GM19463 (cell line): ENCODE results near the gene WDR88.
"Not testable (repeated sequence)": the region's sequence is repeated elsewhere in the genome, so short reads cannot be mapped to it uniquely, and the experiment has no call there.

Source experiments
- ATAC-seq: cut with Tn5 transposase; IDR thresholded peaks from one replicate; pipeline ENCODE4 v1.9.1; 2021; ENCODE audit warnings: mild to moderate bottlenecking, moderate library complexity; ENCODE audit not compliant: unreplicated experiment

WDR88 gene

GRCh38 chr19:33210266-33210940, 78.5 kb downstream of the WDR88 start:
- ATAC-seq, result no peak

- no peak for ATAC-seq
Measured at GRCh38 chr19:33211794-33212435, 80.0 kb downstream of the WDR88 start.

- no peak for ATAC-seq
Measured at GRCh38 chr19:33212436-33213172, 80.7 kb downstream of the WDR88 start.

- ATAC-seq, result no peak
Measured at GRCh38 chr19:33214596-33214995, 82.7 kb downstream of the WDR88 start.

- no peak for ATAC-seq
Measured at GRCh38 chr19:33215438-33216197, 83.7 kb downstream of the WDR88 start.

- no peak for ATAC-seq
Measured at GRCh38 chr19:33216198-33216830, 84.4 kb downstream of the WDR88 start.

- ATAC-seq, result no peak
Measured at GRCh38 chr19:33217881-33218280, 86.0 kb downstream of the WDR88 start.

- no peak for ATAC-seq
Measured at GRCh38 chr19:33219261-33219815, 87.4 kb downstream of the WDR88 start.

GRCh38 chr19:33220115-33220514, 88.2 kb downstream of the WDR88 start:
- no peak for ATAC-seq

GRCh38 chr19:33220735-33221134, 88.8 kb downstream of the WDR88 start:
- no peak for ATAC-seq

- ATAC-seq, result no peak
Measured at GRCh38 chr19:33221638-33222037, 89.7 kb downstream of the WDR88 start.

GRCh38 chr19:33222255-33222654, 90.3 kb downstream of the WDR88 start:
- ATAC-seq, result not testable (repeated sequence)

GRCh38 chr19:33224694-33225457, 93.0 kb downstream of the WDR88 start:
- ATAC-seq, result no peak
